ENCODE results near the gene SULT1B1. TPM values are rescaled to one million over a fixed set of nuclear protein-coding genes. Genes with fewer than 3 reads are reported as not detected.
"Not testable (repeated sequence)": the region's sequence is repeated elsewhere in the genome, so short reads cannot be mapped to it uniquely, and the experiment has no call there.

The SULT1B1 gene
- total RNA-seq = 1.1 TPM

DNA sequence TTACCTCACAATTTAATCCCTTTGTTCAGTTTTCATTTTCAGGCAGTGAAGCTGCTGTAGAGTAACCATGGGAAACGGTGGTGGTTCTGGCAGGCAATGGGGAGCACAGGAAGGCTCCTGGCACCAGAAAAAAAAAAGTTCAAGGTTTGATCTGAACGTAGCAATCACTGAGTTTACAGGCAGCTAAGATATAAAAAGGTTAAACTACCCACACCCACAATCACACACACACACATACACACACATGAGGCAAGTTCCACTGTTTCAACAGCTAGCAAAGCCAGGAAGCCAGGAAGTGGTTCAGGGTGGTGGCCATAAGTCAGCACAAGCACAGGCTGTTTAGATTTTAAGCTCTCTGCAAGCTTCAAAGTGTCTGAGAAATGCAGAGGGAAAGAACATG is at the start of gene SULT1B1:
Gene SULT1B1, minus strand, starts transcription at position 166 of the 400 bp plus-strand sequence. CDS start 5,403 bp downstream, outside the sequence.
- DNase-seq (ENCODE audit: low spot score) = no peak

DNA sequence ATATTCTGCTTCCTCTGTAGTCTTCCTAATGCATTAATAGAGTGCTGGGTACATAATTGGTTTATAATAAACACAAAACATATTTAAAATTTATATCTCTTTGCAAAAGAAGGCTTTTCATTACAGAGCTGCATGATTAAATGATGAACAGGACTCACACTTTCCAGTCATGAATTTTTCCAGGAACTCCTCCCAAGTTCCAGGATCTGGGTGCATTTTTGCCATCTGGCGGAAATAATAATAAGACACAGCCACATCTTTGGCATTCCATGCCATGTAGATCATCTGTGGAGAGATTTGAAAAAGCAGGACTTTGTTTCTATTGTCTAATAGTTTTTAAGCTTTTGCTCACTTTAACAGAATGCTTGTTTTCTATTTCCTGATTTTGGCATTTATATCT is 40.2 kb upstream of the SULT1B1 start:
- no peak for DNase-seq (ENCODE audit: low spot score)

DNA sequence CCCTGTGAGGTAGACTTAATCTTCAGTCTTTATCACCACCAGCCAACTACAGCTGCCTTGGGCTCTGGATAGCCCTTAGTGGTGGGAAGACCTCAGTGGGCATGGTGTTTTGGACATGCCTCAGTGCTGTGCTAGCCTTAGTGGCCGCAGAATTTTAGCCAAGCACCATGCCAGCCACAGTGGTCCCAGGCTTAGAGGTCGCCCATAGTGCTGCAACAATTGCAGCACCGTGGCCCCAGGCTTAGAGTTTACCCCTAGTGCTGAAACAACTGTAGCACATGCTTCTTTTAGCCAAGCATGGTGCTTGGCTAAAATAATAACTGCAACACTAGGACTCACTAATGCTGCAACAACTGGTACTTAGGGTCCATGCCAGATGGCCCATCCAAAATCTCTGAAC is 38.9 kb upstream of the SULT1B1 start:
- no peak for DNase-seq (ENCODE audit: low spot score)

DNA sequence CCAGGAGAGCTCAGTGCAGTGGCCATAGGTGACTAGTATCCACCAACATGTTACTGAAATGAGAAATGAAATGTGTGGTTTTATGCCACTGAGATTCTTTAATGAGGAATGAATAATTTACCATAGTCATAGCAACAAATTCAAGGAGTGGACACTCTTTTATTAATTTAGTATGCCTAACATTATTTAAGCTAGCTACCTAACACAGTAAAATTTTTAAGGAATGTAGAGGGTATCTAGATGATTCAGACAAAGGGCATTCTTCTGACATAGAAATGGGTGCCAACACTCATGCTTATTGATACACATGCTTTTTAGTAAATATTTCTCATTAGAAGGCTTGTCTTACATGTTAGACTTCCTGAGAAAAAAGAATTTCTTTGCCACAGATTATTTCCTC is 33.3 kb upstream of the SULT1B1 start:
- DNase-seq (ENCODE audit: low spot score) = no peak

DNA sequence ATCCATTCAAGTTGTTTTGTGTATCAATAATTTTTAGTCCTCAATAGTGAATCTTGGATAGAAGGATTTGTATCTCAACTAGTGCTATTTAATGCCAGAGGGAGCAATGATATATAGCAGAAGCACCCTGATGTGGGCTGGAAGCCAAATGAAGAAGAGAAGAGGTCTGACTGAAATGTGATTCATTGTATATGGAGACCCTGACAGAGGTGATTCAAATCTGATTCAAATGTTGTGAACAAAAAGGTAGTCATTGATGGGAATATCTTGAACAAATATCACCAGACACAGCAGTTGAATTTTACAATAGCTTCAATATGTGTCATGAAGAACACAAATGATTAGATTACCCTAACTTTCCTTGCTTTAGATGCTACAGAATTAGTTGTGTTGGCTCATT is 27.5 kb upstream of the SULT1B1 start:
- DNase-seq (ENCODE audit: low spot score) = no peak

DNA sequence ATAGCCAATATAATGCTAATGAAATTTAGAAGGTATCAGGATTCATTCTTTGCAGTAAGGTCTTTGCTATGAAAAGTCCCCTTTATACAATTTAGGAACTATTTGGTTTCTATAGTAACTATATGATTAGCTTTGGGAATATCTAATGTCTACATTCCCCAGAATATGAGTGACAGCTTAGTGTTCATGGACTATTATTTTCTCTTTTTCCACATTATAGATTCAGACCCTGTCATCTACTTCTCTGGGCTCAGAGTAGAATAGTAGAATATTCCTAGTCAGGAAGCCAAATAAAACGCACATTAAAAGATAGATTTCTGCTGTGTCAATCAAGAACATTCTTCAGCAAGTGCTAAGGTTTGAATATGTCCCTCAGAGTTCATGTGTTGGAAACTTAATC is 26.1 kb upstream of the SULT1B1 start:
- no peak for DNase-seq (ENCODE audit: low spot score)

DNA sequence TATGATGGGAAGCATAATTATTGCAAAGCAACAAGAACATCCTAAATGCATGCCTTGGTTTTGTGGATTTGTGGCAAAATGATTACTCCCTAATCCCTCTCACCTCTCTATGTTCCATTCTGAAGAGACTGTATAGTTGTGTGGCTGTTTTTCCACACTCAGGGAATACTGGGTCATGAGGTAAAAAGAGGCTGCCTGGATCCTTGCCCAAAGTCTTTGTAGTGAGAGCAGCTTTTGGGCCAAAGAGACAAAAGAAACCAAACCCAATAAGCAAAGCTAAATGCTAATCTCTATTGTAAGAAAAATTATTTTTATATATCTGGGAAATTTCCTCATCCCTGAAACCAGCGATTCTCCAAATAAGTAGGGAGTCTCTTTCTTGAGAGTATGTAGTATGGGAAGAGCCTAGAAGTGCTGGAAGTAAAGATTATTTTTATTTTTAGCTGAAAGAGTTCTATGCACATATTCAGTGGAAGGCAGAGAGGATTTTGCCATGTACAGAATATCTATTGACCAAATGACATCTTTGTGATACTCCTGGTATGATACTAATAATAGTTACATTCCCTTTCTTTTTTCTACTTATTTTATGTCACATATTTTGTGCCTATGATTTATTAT is 24.9 kb upstream of the SULT1B1 start:
- DNase-seq (ENCODE audit: low spot score) = no peak

DNA sequence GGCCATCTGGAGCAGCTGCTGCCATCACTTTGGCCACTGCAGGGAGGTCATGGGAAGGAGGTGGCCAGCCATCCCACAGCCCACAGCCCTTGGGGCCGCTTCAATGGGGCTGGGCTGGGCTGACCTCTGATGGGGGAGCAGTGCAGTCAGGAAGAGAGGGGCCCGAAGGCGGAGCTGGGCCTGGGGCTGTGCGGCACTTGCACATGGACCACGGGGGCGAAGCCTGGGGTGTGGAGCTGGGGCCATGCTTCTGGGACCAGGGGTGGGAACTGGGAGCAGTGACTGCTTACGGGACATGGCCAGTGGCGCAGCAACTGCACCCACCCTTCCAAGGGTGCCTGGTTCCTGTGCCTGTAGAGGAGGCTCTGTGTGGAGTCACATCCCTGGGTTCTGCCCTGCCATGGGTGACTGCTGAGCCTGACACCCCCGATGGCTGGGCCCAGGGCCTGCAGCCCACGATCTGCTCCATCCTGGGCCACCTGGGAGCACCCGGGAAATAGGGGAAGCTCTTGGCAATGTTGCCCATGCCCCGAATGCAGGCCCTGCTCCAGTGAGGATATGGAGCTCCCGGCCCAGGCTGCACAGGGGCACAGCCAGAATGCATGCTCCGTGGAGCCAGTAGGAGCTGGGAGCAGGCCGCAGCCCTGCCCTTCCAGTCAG is 22.4 kb upstream of the SULT1B1 start:
- no peak for DNase-seq (ENCODE audit: low spot score)

DNA sequence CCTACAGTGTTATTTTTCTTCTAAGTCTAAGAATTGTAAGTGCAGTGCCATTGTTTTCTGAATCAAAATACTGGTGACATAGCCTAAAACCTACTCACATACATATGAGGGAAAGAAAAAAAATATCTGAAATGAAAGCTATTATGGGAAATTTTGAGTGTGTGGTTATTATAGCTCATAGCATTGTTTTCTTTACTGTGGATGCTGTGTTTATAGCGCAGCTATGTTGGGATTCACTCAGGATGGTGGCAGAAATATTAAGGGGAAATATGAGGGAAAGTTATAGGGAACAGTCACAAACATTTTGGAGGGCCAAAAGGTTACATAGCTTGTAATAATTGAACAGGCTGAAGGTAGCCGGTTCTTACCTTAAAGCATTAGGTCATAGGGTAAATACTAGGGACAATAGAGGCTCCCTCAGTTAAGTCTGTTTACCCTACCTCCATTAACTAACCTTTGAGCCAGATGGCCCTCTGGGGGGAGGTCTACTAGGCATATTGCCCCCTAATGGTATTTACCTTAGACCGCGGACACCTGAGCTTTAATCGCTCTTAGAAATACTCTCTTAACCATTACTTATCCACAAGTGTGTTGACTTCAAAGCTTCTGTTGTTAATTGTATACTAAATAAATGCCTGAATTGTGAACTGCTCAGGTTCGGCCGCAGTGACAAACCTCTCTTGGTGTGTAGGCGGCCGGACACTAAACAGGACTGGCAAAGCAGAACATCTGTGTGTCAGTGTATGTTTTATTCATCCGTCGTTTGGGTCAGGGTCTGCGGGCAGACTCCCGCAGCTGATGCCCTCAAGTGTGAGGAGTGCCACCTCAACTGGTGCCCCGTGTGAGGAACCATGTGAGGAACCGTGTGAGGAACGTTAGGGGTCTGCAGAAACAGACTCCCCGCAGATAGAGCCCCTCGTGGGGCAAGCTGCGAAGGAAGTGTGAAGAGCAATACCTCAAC is 21.3 kb upstream of the SULT1B1 start:
- DNase-seq (ENCODE audit: low spot score) = no peak

DNA sequence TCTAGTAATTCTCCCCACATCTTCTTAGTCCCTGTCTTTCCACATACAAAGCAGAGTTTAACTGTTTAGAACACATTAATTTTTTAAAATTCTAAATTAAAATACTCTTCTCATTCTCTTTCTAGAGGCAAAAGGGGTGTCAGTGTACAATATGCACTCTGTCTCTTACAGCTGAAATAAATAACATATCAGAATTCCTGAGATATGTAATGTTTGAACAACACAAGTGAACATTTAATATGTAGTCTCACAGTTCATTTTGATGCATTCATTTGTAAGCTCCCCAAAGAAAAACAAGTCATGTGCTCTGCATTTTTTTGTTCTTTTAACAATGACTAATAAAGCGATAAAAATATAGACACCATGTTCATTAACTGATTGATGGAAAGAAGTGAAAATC is 19.7 kb upstream of the SULT1B1 start:
- no peak for DNase-seq (ENCODE audit: low spot score)

DNA sequence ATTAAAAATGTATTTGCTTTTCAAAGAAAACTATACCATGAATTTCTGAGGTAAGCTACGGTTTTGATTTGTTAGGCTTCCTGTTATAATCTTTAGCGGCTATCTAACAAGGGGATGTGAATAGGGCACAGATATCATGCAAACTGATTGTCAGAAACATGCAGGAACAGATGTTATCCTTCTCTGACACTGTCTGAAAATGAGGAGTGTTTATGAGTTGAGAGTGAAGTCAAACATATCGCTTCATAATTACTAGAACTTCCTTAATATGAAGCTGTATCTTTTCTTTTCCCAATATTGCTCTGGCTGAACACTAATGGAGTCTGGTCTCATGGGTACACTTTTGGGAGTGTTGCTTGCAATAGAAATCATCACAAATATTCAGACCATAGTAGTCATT is 16.3 kb upstream of the SULT1B1 start:
- no peak for DNase-seq (ENCODE audit: low spot score)

DNA sequence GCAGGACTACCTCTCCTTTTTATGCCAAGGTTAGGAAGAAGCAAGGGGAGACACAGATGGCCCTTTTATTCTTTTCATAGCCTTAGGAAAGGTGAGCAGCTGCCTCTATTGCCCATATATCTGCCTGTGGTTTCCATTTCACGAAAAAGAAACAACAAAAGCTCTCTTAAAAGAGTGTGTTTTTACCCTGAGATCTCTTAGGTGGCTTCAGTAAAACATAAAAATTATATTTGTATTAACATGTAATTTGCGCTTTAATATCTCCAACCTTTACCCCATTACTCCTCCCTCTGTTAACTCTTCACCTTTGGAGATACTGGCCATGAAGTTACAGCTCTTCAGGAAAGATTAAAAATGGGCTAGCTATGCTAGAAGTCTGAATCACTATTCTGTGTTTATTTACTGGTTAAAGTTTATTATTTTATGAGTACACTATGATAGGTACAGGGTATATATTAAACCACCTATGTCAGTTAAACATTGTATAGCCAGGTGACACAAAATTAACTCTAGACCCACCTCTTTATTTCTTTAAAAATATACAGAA is 15.0 kb upstream of the SULT1B1 start:
- DNase-seq (ENCODE audit: low spot score) = no peak

DNA sequence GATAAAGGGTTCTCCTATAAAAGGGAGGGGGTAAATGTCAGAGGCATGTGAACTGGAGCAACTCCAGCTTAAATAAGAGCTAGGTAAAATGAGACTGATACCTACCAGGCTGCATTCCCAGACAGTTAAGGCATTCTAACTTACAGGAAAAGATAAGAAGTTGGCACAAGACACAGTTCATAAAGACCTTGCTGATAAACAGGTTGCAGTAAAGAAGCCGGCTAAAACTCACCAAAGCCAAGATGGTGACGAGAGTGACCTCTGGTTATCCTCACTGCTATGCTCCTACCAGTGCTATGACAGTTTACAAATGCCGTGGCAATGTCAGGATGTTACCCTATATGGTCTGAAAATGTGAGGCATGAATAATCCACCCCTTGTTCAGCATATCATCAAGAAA is 13.1 kb upstream of the SULT1B1 start:
- no peak for DNase-seq (ENCODE audit: low spot score)

DNA sequence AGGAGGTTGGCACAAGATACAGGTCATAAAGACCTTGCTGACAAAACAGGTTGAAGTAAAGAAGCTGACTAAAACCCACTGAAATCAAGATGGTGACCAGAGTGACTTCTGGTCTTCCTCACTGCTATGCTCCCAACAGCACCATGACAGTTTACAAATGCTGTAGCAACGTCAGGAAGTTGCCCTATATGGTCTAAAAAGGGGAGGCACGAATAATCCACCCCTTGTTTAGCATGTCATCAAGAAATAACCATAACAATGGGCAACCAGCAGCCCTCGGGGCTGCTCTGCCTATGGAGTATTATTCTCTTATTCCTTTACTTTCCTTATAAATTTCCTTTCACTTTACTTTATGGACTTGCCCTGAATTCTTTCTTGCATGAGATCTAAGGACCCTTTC is 8.1 kb upstream of the SULT1B1 start:
- not testable (repeated sequence) for DNase-seq (ENCODE audit: low spot score)

DNA sequence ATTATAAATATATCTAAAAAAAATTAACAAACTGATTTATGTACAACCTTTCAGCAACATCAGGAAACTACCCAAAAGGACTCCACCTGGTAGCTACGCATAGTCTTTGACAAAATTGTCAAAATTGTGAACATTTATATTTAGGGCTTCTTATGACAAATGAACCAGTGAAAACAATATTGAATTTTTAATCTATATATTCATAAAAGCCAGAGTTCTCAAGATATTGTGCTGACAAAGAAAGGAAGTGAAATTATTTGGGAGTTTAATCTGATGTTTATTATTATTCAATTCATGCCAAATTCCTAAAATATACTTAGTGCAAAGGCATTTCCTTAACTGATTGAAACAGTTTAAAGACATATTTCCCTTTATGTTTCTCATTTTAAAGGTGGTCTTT is 5.3 kb upstream of the SULT1B1 start:
- no peak for DNase-seq (ENCODE audit: low spot score)

DNA sequence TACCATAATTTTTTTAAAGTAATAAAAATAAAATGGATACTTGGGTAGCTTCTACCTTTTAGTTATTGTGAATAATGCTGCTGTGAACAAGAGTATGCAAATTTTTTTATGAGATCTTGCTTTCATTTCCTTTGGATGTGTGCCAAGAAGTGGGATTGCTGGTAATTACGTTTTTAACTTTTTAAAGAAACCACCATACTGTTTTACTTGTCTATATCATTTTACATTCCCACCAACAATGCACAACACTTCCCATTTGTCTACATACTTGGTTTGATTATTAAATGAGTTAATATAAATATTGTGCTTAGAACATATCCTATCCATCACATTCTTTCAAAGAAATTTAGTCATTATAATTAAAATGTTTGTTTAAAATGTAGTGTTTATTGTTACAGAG is 3.9 kb upstream of the SULT1B1 start:
- no peak for DNase-seq (ENCODE audit: low spot score)

DNA sequence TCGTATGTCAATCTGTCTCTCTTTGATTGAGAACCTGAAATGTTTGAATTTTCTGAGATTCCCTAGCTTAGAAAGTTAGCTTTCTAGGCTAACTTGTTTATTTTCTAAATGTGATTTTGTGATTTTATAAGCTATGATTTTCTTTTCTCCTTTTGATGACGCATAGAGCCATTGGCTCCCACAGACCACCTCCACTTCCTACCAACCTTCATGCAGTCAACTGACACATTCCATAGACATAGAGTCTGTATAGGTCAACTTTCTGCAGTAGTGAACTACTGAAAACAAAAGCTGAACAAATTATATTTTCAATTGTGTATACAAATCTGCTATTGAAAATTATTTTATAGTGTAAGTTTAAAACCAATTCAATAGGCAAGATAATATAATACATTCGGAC is 2.8 kb upstream of the SULT1B1 start:
- no peak for DNase-seq (ENCODE audit: low spot score)

DNA sequence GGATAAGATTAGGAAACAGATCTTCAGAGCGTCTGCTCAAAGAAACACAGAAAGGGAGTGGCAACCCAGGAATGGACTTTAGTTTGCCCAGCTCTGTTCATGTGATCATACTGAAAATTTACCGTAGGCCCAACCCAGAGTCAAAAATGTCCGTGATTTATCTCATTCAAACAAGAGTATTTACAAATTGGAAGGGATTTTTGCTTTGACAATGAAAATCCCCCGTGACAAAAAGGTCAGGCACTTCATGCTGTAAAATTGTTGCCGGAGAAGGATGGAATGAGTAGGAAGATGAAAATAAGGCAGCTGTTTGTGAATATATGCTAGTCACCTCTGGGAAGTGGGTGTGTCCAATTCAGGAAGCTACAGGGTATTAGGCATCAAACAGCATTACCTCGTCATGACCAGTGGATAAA is 1.2 kb downstream of the SULT1B1 start:
- DNase-seq (ENCODE audit: low spot score) = no peak

DNA sequence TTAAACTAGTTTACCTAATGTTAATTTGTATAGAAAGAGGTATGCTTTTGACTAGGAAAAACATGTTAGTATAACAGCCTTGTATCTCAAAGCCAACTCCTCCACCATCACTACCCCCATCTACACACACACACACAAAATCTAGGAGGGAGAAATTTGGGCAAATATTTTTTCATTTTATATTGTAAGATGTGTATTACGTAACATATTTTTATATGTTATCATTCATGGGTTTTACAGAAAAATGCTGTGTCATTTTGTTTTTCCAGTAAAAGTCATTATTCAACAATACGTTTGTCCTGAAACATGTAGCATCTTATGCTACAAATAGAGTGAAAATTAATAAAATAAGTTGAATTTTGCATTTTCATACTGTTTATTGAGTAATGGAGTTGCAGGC is 3.0 kb downstream of the SULT1B1 start:
- DNase-seq (ENCODE audit: low spot score) = no peak

DNA sequence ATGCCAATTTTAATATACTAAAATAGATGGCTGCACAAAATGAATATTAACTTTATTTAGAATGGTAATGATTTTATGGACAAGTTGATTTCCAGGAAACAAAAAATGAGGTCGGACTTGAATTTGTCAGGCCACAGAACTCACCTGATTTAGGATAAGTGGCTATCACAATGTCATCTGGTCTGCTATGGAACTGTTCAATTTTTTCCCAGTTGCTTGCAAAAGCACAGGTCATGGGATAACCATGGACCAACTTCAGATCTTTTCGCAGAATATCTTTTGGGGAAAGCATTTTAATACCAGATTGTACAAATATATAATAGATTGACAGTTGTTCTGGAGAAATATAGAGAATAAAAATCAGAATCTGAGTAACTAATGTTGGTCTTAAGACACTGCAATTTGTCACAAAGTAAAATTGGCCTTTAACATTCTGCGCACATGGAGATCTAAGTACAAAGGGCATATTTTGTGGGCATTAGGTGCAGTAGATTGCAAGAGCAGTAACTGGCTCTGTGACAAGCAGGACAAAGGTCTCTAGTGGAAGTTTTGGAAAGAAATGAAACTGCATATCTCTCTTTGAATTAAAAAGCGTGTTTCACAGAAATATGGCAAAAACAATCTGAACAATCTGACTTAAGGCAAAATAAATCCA is 5.4 kb downstream of the SULT1B1 start:
- DNase-seq (ENCODE audit: low spot score) = no peak

DNA sequence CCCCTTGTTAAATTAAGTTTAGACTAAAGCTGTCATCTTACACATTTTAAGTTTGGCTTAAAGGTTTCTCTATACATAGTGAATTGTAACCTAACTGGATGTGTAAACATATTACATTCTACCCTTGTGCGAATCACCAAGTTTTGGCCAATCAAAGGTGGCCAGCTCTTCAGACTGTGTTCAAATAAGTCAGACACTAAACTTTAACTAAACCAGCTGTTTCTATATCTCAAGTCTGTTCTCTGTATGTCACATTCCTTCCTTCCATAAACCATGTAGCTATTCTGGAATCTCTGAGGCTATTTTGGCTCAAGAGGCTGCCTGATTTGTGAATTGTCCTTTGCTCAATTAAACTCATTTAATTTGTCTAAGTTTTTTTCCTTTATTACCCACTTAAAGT is 6.7 kb downstream of the SULT1B1 start:
- DNase-seq (ENCODE audit: low spot score) = no peak

DNA sequence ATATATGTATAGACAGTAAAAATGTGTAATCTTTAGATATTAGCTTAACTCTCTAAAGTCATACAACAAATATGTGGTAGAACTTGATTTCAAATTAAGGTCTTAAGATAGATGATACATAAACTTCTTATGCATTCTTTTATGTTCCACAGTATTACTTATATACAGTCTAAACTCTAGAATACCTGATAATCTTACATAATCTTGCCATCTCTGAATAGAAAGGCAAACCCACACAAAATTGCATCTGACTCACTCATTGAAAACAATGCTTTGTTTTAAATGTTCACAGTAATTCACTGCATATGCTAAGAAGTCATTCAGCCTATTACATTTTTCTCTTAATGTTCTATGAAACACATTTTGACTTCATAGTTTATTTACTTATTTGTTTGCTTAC is 10.1 kb downstream of the SULT1B1 start:
- DNase-seq (ENCODE audit: low spot score) = no peak

Measured in ureter (tissue), 1 donor.